GM19238 (cell line): ENCODE data around the gene ATXN7L3B.
A peak's percentile ranks its signal among the peaks of the same experiment; 100 is the strongest.
"Not testable (repeated sequence)": the region's sequence is repeated elsewhere in the genome, so short reads cannot be mapped to it uniquely, and the experiment has no call there.

Experiments used
- DNase-seq: peaks from one replicate; pipeline ENCODE4 v3.0.0; 2011; ENCODE audit warnings: low spot score; ENCODE audit not compliant: insufficient read length

ATXN7L3B gene, protein sequence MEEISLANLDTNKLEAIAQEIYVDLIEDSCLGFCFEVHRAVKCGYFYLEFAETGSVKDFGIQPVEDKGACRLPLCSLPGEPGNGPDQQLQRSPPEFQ

DNA sequence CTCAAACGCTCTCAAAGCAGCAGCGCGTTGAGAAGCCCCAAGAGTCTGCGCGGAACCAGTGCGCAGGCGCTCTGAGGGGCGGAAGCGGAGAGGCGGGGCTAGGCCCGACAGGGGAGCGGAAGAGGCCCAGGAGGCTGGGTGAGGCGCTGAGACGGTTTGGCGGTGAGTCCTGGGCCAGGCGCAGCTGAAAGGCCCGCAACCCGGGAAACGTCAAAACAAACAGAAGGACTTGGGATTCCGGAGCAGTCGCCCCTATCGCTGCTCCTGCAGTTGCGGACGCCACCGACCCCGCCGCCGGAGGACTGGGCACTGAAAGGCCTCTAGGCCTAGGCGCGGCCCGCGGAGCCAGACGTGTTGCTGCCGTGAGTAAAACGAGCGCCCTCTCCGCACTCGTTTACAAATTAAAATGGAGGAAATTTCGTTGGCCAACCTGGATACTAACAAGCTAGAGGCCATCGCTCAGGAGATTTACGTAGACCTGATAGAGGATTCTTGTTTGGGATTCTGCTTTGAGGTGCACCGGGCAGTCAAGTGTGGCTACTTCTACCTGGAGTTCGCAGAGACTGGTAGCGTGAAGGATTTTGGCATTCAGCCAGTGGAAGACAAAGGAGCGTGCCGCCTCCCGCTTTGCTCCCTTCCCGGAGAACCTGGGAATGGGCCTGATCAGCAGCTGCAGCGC is at the start of gene ATXN7L3B:
ATXN7L3B (plus strand) TSS at position 129 of the 679 bp plus-strand sequence; CDS start at position 407, 278 bp downstream.
- peak; percentile 77 for DNase-seq

GRCh38 chr12:74488134-74488533 is 49.5 kb upstream of the ATXN7L3B start:
- no peak for DNase-seq

DNA sequence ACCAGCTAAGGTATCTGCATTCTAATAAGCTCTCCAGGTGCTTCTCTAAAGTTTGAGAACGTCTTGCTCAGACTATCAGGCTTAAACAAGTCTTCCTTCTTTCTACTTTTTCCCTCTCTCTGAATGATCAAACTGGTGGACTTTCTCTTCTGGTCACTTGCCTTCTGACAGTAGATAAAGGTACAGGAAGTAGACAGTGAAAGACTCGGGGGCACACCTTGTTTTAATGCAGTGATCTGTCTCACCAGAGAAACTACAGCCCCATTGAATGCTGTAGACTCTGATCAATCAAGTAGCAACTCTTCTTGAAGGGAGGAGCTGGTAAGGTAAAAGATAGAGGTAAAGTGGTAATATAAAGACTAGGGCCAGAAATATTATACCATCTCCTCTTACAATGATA is 48.1 kb upstream of the ATXN7L3B start:
- DNase-seq: no peak

GRCh38 chr12:74490390-74491064 is 47.1 kb upstream of the ATXN7L3B start:
- DNase-seq: peak; percentile 0

DNA sequence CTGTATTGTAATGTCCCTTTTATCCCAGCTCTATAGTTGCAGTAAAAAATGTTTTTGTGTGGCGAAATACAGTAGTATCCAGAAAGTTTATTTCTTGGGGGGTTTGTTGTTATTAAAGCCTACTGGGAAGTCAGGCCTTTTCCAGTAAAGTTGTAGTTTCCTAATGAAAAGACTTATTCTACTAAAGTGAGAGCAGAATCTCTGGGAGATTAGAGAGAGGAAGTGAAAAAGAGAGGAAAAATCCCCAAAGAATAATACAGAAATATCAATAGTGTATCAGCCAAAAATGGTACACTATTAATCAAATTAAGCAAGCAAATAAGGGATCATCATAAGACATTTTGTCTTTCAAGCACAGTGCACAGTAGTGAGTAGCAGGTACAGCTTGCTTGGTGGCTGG is 46.3 kb upstream of the ATXN7L3B start:
- no peak for DNase-seq

GRCh38 chr12:74499192-74499591 is 38.4 kb upstream of the ATXN7L3B start:
- no peak for DNase-seq

DNA sequence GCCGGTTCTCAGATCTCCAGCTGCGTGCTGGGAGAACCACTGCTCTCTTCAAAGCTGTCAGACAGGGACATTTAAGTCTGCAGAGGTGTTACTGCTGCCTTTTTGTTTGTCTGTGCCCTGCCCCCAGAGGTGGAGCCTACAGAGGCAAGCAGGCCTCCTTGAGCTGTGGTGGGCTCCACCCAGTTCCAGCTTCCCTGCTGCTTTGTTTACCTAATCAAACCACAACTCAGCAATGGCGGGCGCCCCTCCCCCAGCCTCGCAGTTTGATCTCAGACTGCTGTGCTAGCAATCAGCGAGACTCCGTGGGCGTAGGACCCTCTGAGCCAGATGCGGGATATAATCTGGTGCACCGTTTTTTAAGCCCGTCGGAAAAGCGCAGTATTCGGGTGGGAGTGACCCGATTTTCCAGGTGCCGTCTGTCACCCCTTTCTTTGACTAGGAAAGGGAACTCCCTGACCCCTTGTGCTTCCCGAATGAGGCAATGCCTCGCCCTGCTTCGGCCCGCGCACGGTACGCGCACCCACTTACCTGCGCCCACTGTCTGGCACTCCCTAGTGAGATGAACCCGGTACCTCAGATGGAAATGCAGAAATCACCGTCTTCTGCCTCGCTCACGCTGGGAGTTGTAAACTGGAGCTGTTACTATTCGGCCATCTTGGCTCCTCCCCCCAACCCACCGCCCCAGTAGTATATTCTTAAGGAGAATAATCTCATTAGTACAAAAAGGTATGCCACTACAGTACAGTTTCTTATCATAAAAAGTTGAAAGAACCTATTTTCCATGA is 28.6 kb upstream of the ATXN7L3B start:
- DNase-seq: not testable (repeated sequence)

DNA sequence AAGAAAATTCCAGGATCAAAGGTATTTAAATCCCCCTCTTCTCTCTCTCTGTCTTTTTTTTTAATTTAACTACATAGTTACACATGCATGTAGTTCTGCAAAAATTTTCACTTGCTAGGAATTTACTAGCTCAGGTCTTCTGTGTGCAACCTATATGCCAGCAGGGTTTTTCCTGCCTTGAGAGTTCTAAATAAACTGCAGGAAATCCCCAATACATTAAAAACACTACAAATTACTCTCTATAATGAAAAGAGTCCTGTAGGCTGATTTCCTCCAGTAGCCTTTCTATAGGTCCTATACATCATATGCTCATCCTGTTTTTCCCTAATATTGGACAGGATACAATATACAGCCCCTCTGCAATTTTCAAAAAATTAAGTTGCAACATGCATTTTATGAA is 27.7 kb upstream of the ATXN7L3B start:
- DNase-seq: no peak

GRCh38 chr12:74514098-74514872 is 23.4 kb upstream of the ATXN7L3B start:
- DNase-seq: no peak

GRCh38 chr12:74515849-74516248 is 21.8 kb upstream of the ATXN7L3B start:
- DNase-seq: no peak

DNA sequence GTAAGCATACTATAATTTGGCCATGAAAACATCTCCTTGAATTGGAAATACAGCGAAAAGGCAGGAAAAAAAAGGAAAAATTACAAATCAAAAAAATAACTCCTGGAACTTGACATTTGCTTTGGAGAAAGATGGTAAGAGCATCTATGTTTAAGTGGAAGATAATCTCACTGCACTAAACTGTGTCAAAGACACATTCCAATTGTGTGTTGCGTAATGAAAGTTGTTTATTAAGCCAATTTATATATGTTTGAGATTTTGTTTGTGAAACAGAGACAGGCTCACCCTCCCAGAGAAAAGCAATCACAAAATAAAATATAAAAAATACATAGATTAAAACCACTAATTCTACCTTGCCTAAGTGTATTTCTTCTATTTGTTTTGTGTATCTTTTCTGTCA is 11.1 kb upstream of the ATXN7L3B start:
- no peak for DNase-seq

DNA sequence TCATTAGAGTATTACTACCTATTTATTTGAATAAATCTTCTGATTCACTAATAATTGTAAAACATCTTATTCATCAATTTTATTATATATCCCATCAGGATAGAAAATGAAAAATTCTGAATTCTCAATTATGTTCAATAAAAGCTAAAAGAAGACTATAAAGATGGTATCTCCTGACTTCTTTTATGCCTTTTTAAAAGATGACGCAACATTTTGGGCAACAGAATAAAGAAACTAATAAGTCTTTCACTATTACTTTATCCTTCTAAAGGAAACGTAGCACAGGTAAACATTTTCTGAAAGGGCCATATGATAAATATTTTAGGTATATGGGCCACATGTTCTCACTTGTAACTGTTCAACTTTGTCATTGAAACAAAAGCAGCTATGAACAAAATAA is 10.1 kb upstream of the ATXN7L3B start:
- DNase-seq: no peak

- DNase-seq: no peak
Observed at GRCh38 chr12:74530676-74531075, 7.0 kb upstream of the ATXN7L3B start.

GRCh38 chr12:74535536-74535935 is 2.1 kb upstream of the ATXN7L3B start:
- DNase-seq: no peak

GRCh38 chr12:74537126-74537706 is 419 bp upstream of the ATXN7L3B start:
- no peak for DNase-seq

- DNase-seq: no peak
Observed at GRCh38 chr12:74538491-74539258, 1.0 kb downstream of the ATXN7L3B start.

DNA sequence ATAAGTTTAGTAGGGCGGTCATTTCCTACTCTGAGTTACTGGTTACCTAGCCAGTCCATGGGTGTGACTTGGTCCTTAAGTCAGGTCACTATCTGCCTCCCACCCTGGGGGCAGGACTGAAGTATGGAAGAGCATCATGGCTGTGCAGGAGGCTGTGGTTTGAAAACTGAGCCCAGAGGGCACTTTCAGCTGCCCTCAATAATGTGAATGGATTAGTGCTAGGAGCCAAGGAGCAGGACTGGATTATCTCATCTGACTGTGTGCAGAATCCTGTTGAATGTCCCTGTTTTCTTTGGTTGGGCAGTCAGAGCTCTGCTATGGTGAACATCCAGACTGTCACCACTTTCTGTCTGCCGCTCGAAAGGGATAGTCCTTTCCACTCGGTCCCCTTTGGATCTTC is 1.6 kb downstream of the ATXN7L3B start:
- no peak for DNase-seq

GRCh38 chr12:74539765-74540526 is 2.3 kb downstream of the ATXN7L3B start:
- DNase-seq: no peak

- no peak for DNase-seq
Observed at GRCh38 chr12:74541074-74541473, 3.4 kb downstream of the ATXN7L3B start.
